Hepatocyte (in vitro differentiated cells): ENCODE measurements around the gene ALX3.
A peak's percentile ranks its signal among the peaks of the same experiment; 100 is the strongest.

Source experiments
- CTCF ChIP-seq: fragments of 200-600 bp; sonication (generic); IDR thresholded peaks from 2 replicates; pipeline ENCODE4 v1.5.1; 2016; ENCODE audit warnings: antibody characterized with exemption, mild to moderate bottlenecking; ENCODE audit not compliant: poor library complexity
- EZH2phosphoT487 ChIP-seq: fragments of 200-600 bp; sonication (generic); IDR thresholded peaks from one replicate; pipeline ENCODE4 v1.6.1; 2018; ENCODE audit warnings: antibody characterized with exemption, mild to moderate bottlenecking, low read depth, moderate library complexity; ENCODE audit not compliant: unreplicated experiment, severe bottlenecking

- TF ChIP-seq CTCF: no peak
- TF ChIP-seq EZH2phosphoT487: peak; percentile 37
Measured at GRCh38 chr1:110067893-110068645, 2.4 kb downstream of the ALX3 start.
